Heart left ventricle (tissue), 16 donors: ENCODE data around the gene GRIN2A. TPM values are rescaled to one million over a fixed set of nuclear protein-coding genes. Genes with fewer than 3 reads are reported as not detected.

Experiments
- ATAC-seq, 4 donors: fragments of 200-7000 bp; cut with Tn5 transposase; one replicate each; pipeline ENCODE4 v1.9.1; 2020 to 2022; ENCODE audit warnings: moderate library complexity in 4 of 4, mild to moderate bottlenecking in 3 of 4, moderate number of reproducible peaks in 1 of 4
- DNase-seq, 5 donors: peaks; one replicate each; pipeline ENCODE4 v3.0.0-alpha.2; 2020
- H3K27ac ChIP-seq, 12 donors: fragments of 200-600 bp; sonication (generic) in 4 of 12; one replicate each; pipeline versions ENCODE4 v1.5.0 to v1.8.0; 2016 to 2022; ENCODE audit warnings: mild to moderate bottlenecking in 2 of 12
- H3K27me3 ChIP-seq, 9 donors: fragments of 200-600 bp; sonication (generic) in 2 of 9; one replicate each; pipeline versions ENCODE4 v1.5.1 to v1.8.0; 2016 to 2022; ENCODE audit warnings: mild to moderate bottlenecking in 3 of 9
- H3K36me3 ChIP-seq, 9 donors: fragments of 200-600 bp; sonication (generic) in 2 of 9; one replicate each; pipeline versions ENCODE4 v1.5.0 to v1.8.0; 2018 to 2022; ENCODE audit warnings: mild to moderate bottlenecking in 2 of 9
- H3K4me1 ChIP-seq, 12 donors: fragments of 200-600 bp; sonication (generic) in 4 of 12; one replicate each; pipeline versions ENCODE4 v1.5.0 to v1.8.0; 2016 to 2022; ENCODE audit warnings: mild to moderate bottlenecking in 3 of 12
- H3K4me3 ChIP-seq, 12 donors: fragments of 200-600 bp; sonication (generic) in 4 of 12; one replicate each; pipeline versions ENCODE4 v1.5.0 to v1.8.0; 2017 to 2022; ENCODE audit warnings: mild to moderate bottlenecking in 9 of 12, moderate library complexity in 4 of 12
- H3K9me3 ChIP-seq, 12 donors: fragments of 200-600 bp; sonication (generic) in 4 of 12; one replicate each; pipeline versions ENCODE4 v1.5.0 to v1.8.0; 2016 to 2022; ENCODE audit warnings: mild to moderate bottlenecking in 1 of 12
- POLR2A ChIP-seq, 2 donors: fragments of 450-650 bp; IDR thresholded peaks; one replicate each; pipeline ENCODE4 v1.6.1; 2017; ENCODE audit warnings: antibody characterized with exemption in 2 of 2, mild to moderate bottlenecking in 2 of 2, moderate library complexity in 2 of 2
- WGBS, 4 donors: extraction: QIAGEN DNeasy Blood & Tissue Kit in 2 of 4; methylation state at CpG; one replicate each; pipeline versions ENCODE4 v1.1.5 to v1.1.7; 2013 to 2018; 5-methylcytosine and 5-hydroxymethylcytosine counted together
- intact Hi-C, 10 donors: fragments of 100-400 bp; cut with DNase I; formaldehyde crosslinking; loops; one replicate each; pipeline versions ENCODE4 v1.11.1 to v1.14.2; 2022
- polyA plus RNA-seq, 2 donors: library from polyadenylated mRNA; stranded (reverse); fragments of 200-250 nt; gene quantifications; one replicate each; pipeline ENCODE4 v1.2.3, GENCODE V29; 2013
- total RNA-seq, 9 donors: library from RNA; depleted of rRNA in 2 of 9; stranded (reverse); fragments of >200 nt in 2 of 9; fragmentation: NEBNext Ultra II Directional in 3 of 9; extraction: Animal tissue kit (Norgen Biotek cat#: 25700) in 3 of 9; gene quantifications; one replicate each; pipeline versions ENCODE4 v1.1.0 to v1.2.4, GENCODE V29; 2016 to 2023
- TF ChIP-seq, protein P1 (sequence below), 12 donors: fragments of 200-600 bp; sonication (generic) in 4 of 12; IDR thresholded peaks; one replicate each; pipeline versions ENCODE4 v1.5.0 to v1.8.0; 2018 to 2022; ENCODE audit warnings: antibody characterized with exemption in 12 of 12, mild to moderate bottlenecking in 5 of 12
- donor health status: ischemic (EF 13 %, LVEDD 7.1; RV severe dilation, severe dysfunction).
- donor health status: healthy with polysubstance abuse.
- donor health status: DM: no; HTN: yes; CAD: no.
- donor health status: DM: no; HTN: no; CAD: no.
- donor health status: ischemic (EF 25% LVEDD 6.9; RV normal size, moderate dysfunction).
- donor health status: ischemic (EF 25% LVEDD 5.7; RV mildly dilated, moderate dysfunction).
- donor health status: healthy.
- donor health status: DM: yes; HTN: yes; CAD: no.
- donor health status: ischemic (EF 35%, LVEDD 5.7; RV mildly dilated, moderate dysfunction).
- donor health status: nonischemic (EF 11% LVEDD 7.7; RV severe dilation, severe dysfunction).
- donor health status: DM: yes; HTN: yes; CAD: no.
- donor health status: PGD.
- donor health status: ischemic (EF 29% LVEDD 5.4; RV normal size, mild dysfunction).
- donor health status: nonischemic (EF 23%, LVEDD 6.1; RV moderate dilation, normal function).

GRIN2A gene
- total and polyA plus RNA-seq, 11 donors: 0.01 to 4.6 (median 2.6) TPM

DNA sequence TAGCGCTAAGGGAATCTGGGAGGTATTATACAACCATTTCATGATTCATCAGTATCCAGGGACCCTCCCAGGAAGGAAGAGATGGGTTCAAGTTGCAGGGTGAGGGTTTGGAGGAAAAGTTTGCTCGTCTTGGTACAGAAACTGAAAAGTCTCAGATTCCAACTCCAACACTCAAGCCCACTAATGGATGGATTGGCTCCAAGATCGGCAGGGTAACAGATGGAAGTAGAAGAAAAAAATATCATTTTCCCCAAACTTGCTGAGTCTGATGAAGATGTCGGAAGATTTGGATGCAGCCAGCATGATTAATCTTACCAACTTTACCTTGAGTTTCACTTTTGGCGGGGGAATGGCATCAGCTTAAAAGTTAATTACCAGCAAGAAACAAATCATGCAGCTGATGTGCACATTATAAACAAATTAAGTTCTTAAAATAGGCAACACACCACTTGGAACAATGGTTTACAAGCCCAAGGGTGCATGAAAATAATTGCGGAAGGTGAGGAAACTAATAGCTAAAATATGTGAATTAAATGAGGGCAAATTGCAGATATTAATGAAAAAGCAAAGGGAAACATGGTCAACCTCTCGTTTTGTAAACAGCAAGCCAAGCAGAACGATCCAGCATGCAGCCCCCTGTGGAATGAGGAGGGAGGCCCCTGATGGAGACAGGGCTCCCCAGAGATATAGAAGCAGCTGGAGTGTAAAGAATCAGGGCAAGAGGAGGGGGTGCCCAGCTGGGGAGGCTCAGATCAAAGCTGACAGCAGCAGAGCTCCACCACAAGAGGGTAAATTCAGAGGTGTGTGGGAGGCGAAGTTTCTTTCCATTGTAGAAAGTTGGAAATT is 44.1 kb upstream of the GRIN2A start:
- no peak for ATAC-seq
- intact Hi-C loops: no loop called here
- DNase-seq: no peak
- TF ChIP-seq, protein P1, sequence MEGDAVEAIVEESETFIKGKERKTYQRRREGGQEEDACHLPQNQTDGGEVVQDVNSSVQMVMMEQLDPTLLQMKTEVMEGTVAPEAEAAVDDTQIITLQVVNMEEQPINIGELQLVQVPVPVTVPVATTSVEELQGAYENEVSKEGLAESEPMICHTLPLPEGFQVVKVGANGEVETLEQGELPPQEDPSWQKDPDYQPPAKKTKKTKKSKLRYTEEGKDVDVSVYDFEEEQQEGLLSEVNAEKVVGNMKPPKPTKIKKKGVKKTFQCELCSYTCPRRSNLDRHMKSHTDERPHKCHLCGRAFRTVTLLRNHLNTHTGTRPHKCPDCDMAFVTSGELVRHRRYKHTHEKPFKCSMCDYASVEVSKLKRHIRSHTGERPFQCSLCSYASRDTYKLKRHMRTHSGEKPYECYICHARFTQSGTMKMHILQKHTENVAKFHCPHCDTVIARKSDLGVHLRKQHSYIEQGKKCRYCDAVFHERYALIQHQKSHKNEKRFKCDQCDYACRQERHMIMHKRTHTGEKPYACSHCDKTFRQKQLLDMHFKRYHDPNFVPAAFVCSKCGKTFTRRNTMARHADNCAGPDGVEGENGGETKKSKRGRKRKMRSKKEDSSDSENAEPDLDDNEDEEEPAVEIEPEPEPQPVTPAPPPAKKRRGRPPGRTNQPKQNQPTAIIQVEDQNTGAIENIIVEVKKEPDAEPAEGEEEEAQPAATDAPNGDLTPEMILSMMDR (IDR thresholded peaks at IDR 0.05): no peak
- no peak for TF ChIP-seq POLR2A (IDR thresholded peaks at IDR 0.05)
- peaks cover 0 to 30% (median 0%) of the 10 kb centered on the region in 9 donors for H3K27me3 ChIP-seq
- no peaks in the 10 kb centered on the region for H3K36me3 ChIP-seq
- H3K4me1 ChIP-seq: peaks cover 0 to 9% (median 0%) of the 10 kb centered on the region in 12 donors
- H3K27ac ChIP-seq: no peak overlapping the region
- 61 to 75% (median 66%) methylated on average over 9 of the region's 9 CpGs for WGBS, 4 donors
- H3K9me3 ChIP-seq: peaks cover 0 to under 1% (median 0%) of the 10 kb centered on the region in 12 donors
- H3K4me3 ChIP-seq: no peak overlapping the region

DNA sequence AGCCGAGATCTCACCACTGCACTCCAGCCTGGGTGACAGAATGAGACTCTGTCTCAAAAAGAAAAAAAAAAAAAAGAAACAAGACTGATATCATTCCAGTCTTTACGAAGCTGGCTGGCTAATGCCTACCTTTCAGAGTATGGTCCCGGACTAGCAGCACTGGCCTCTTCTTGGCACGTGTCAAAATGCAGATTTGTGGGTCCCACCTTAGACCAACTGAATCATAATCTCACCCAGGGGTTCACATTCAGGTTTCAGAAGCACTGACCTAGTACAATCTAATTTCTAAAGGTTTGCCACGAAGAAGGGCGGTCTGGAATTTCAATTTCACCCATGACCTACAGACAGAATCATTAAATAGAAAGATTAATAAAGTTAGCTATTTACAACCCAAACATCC is 43.4 kb upstream of the GRIN2A start:
- WGBS, 4 donors: 77 to 91% (median 87%) methylated on average over 6 of the region's 6 CpGs
- H3K9me3 ChIP-seq: no peaks in the 10 kb centered on the region
- no peak for DNase-seq
- TF ChIP-seq, protein P1 (IDR thresholded peaks at IDR 0.05): no peak
- no peak for TF ChIP-seq POLR2A (IDR thresholded peaks at IDR 0.05)
- no peaks in the 10 kb centered on the region for H3K36me3 ChIP-seq
- no peak for ATAC-seq
- no peak overlapping the region for H3K27ac ChIP-seq
- H3K4me3 ChIP-seq: no peak overlapping the region
- H3K27me3 ChIP-seq: peaks cover 0 to 30% (median 0%) of the 10 kb centered on the region in 9 donors
- intact Hi-C loops: no loop called here
- peaks cover 0 to 9% (median 0%) of the 10 kb centered on the region in 12 donors for H3K4me1 ChIP-seq

DNA sequence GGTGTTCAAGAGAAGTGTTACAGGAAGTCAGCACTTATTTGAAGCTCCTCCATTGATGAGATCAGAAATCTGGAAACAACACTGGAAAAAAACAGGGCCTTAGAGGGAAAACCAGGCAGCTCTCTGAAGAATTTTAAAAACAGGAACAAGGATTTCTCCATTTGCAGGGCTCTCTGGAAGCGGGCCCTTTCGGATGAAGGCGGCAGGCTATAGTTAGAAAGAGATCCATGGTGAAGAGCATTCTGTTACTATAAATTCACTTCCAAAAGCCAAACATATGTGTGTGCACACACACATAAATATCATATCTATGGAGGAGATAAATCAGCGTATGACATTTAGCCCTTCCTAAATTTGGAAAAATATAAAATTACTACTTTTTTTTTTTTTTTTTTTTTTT is 42.6 kb upstream of the GRIN2A start:
- DNase-seq: no peak
- 82 to 85% (median 83%) methylated on average over 4 of the region's 4 CpGs for WGBS, 4 donors
- Histone ChIP-seq H3K4me1 (peaks cover 0 to 9% (median 0%) of the 10 kb centered on the region in 12 donors), H3K27ac (no peak overlapping the region), H3K4me3 (no peak overlapping the region), H3K9me3 (no peaks in the 10 kb centered on the region), H3K36me3 (no peaks in the 10 kb centered on the region), H3K27me3 (peaks cover 0 to 29% (median 0%) of the 10 kb centered on the region in 9 donors)
- intact Hi-C loops: no loop called here
- ATAC-seq: no peak
- TF ChIP-seq, protein P1 (IDR thresholded peaks at IDR 0.05): no peak
- TF ChIP-seq POLR2A (IDR thresholded peaks at IDR 0.05): no peak

DNA sequence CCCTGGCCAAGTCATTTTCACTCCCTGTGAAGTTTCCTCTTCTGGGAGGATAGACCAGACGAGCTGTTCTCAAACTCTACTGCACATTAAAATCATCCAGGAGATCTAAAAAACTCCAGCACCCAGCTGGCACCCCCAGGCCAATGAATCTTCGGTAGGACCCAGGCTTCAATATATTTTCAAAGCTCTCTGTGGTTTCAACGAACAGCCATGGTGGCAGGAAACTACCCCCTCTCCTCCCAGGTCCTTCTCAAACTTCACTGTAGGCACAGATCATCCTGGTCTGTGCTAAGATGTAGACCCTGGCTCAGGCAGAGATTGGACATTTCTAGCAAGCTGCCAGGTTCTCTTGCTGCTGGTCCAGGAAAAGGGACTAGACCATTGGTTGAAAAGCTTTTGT is 38.7 kb upstream of the GRIN2A start:
- Histone ChIP-seq H3K27me3 (peaks cover 0 to 28% (median 0%) of the 10 kb centered on the region in 9 donors), H3K4me1 (peaks cover 0 to 3% (median 0%) of the 10 kb centered on the region in 12 donors), H3K27ac (no peak overlapping the region), H3K36me3 (no peaks in the 10 kb centered on the region), H3K4me3 (no peak overlapping the region), H3K9me3 (no peaks in the 10 kb centered on the region)
- DNase-seq: no peak
- intact Hi-C loops: no loop called here
- 68 to 90% (median 74%) methylated on average over 3 of the region's 3 CpGs for WGBS, 4 donors
- TF ChIP-seq POLR2A (IDR thresholded peaks at IDR 0.05): no peak
- TF ChIP-seq, protein P1 (IDR thresholded peaks at IDR 0.05): no peak
- ATAC-seq: no peak
